Measurements from ENCODE around the gene GUCA1A.

GRCh38 chr6:42194056-42194455 is 20.9 kb downstream of the GUCA1A start:
- TF ChIP-seq ZNF274 (IDR thresholded peaks at IDR 0.05; ENCODE audit: low read depth, low read length) (no peak), YY1 (IDR thresholded peaks at IDR 0.05; ENCODE audit: insufficient read depth, insufficient read length) (no peak)

Measured in NT2/D1 (cell line).